GM18861 (cell line): ENCODE data around the gene STAT3.
"Not testable (repeated sequence)": the region's sequence is repeated elsewhere in the genome, so short reads cannot be mapped to it uniquely, and the experiment has no call there.

Experiments
- ATAC-seq: cut with Tn5 transposase; IDR thresholded peaks from one replicate; pipeline ENCODE4 v1.9.1; 2021; ENCODE audit not compliant: unreplicated experiment

The STAT3 gene

DNA sequence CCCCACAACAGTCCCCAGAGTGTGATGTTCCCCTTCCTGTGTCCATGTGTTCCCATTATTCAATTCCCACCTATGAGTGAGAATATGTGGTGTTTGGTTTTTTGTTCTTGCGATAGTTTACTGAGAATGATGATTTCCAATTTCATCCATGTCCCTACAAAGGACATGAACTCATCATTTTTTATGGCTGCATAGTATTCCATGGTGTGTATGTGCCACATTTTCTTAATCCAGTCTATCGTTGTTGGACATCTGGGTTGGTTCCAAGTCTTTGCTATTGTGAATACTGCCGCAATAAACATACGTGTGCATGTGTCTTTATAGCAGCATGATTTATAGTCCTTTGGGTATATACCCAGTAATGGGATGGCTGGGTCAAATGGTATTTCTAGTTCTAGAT, 123.9 kb downstream of the STAT3 start:
- not testable (repeated sequence) for ATAC-seq
